Measurements from ENCODE around the gene LMX1A. TPM values are rescaled to one million over a fixed set of nuclear protein-coding genes. Genes with fewer than 3 reads are reported as not detected.
A peak's percentile ranks its signal among the peaks of the same experiment; 100 is the strongest.

The LMX1A gene
- total RNA-seq, 4 donors from 2014 or later: 0.29 to 0.33 TPM; not detected in 2

DNA sequence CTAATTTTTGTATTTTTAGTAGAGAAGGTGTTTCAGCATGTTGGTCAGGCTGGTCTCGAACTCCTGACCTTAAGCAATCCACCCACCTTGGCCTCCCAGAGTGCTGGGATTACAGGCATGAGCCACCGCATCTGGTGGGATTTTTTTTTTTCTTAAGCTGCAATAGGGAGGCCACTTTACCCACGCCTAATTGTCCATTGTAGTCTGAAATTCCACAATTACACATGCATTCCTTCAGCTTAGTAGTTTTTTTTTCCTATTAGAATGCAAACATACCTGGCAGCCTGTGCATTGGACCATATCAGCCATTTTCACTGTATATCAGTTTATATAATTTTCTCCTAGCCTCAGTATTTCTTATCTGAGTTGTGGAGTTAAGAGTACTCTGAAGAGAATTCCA, 186.8 kb downstream of the LMX1A start:
- no peaks in the 10 kb centered on the region for H3K4me1 ChIP-seq
- H3K9me3 ChIP-seq: no peaks in the 10 kb centered on the region
- WGBS, 2 donors: 43 to 65% methylated on average over 3 of the region's 3 CpGs
- TF ChIP-seq CTCF (IDR thresholded peaks at IDR 0.05) (no peak), POLR2A (IDR thresholded peaks at IDR 0.05) (no peak)
- H3K27me3 ChIP-seq: no peaks in the 10 kb centered on the region
- no peaks in the 10 kb centered on the region for H3K36me3 ChIP-seq
- intact Hi-C loops (cut with DNase I): no loop called here
- H3K27ac ChIP-seq: no peak overlapping the region
- no peak overlapping the region for H3K4me3 ChIP-seq (replicated peaks in 1 of 3)
- no peak for DNase-seq

DNA sequence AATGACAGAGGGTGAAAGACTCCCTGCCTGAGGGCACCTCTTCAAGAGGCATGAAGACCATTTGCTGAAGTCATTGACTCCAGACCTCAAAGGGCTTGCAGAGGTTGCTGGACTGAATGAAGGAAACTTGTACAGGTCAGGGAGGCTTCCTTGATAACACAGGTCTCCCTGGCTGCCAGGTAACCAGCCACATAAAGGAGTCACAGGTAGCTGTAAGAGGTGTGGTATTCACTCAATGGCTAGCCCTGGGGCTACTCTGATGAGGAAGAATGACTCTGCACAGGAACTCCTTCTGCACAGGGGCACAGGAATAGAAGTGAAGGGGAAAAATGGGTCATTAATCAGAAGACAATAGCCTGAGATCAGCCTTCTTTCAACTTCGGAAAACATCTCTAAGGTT, 187.5 kb downstream of the LMX1A start:
- intact Hi-C loops (cut with DNase I): no loop called here
- no peaks in the 10 kb centered on the region for H3K4me1 ChIP-seq
- TF ChIP-seq CTCF (IDR thresholded peaks at IDR 0.05): no peak
- H3K27me3 ChIP-seq: no peaks in the 10 kb centered on the region
- DNase-seq: no peak
- WGBS, 2 donors: 64 to 66% methylated on average over 1 of the region's 1 CpG
- no peak overlapping the region for H3K27ac ChIP-seq
- no peaks in the 10 kb centered on the region for H3K9me3 ChIP-seq
- no peaks in the 10 kb centered on the region for H3K36me3 ChIP-seq
- H3K4me3 ChIP-seq (replicated peaks in 1 of 3): no peak overlapping the region

GRCh38 chr1:165168467-165168866, 188.0 kb downstream of the LMX1A start:
- Histone ChIP-seq H3K36me3 (no peaks in the 10 kb centered on the region), H3K4me3 (replicated peaks in 1 of 3) (no peak overlapping the region), H3K4me1 (no peaks in the 10 kb centered on the region), H3K27ac (no peak overlapping the region), H3K27me3 (no peaks in the 10 kb centered on the region), H3K9me3 (no peaks in the 10 kb centered on the region)
- DNase-seq: no peak
- intact Hi-C loops (cut with DNase I): no loop called here
- WGBS, 2 donors: 64 to 80% methylated on average over 4 of the region's 4 CpGs
- no peak for TF ChIP-seq CTCF (IDR thresholded peaks at IDR 0.05)
- no peak for TF ChIP-seq POLR2A (IDR thresholded peaks at IDR 0.05)

DNA sequence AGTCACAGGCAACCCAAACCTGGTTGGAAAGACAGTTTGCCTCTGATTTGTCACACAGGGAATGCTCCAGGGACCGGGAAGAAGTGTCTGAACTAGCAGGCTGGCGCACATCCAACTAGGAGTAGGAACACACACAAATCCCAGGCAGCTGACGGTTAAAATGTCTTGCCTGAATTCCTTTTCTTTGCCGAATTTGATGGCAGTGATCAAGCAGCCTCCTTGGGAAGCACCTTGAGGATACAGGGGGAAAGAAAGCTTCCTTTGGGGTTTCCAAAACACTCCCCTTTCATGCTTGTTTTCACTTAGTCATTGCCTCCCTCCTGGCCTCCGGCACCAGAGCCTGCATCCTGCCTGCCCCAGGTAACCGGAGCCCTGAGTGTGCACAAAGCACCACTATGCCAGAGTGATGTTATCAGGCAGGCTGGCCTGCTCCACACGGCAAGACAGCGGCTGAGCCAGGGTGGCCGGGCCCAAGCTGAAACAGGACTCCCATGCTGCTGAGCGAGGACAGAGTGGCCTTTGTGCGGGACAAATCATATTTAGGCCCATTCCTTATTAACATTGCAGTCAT, 193.8 kb downstream of the LMX1A start:
- 48 to 58% methylated on average over 9 to 11 of the region's 11 CpGs for WGBS, 2 donors
- Histone ChIP-seq H3K27me3 (no peaks in the 10 kb centered on the region), H3K4me1 (no peaks in the 10 kb centered on the region), H3K4me3 (replicated peaks in 1 of 3) (no peak overlapping the region), H3K36me3 (no peaks in the 10 kb centered on the region), H3K9me3 (no peaks in the 10 kb centered on the region), H3K27ac (no peak overlapping the region)
- intact Hi-C loops (cut with DNase I): no loop called here
- no peak for TF ChIP-seq CTCF (IDR thresholded peaks at IDR 0.05)
- TF ChIP-seq POLR2A (IDR thresholded peaks at IDR 0.05): no peak
- peak; percentile 6 to 39 for DNase-seq

DNA sequence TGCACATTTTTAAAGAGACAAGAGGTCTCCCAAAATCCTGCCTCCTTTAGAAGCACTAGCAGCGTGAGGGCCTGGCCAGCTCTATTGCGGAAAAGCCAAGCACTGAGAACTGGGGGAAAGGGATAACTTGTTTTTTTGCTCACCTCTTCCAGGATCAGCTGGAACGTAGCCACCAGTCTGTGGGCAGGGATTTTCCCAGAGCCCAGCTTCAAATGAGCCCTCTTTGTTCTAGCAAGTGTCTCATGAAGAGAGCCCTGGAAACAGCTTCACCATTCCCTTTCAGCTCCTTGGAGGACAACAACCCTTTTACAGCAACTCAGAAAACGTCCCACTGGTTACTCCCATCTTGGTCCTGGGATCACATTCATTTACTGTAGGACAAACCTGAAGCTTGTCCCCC, 195.4 kb downstream of the LMX1A start:
- no peaks in the 10 kb centered on the region for H3K4me1 ChIP-seq
- no peak for DNase-seq
- 62 to 69% methylated on average over 4 of the region's 4 CpGs for WGBS, 2 donors
- intact Hi-C loops (cut with DNase I): no loop called here
- H3K27me3 ChIP-seq: no peaks in the 10 kb centered on the region
- no peaks in the 10 kb centered on the region for H3K9me3 ChIP-seq
- H3K27ac ChIP-seq: no peak overlapping the region
- H3K36me3 ChIP-seq: no peaks in the 10 kb centered on the region
- TF ChIP-seq POLR2A (IDR thresholded peaks at IDR 0.05) (no peak), CTCF (IDR thresholded peaks at IDR 0.05) (no peak)
- no peak overlapping the region for H3K4me3 ChIP-seq (replicated peaks in 1 of 3)
